Measurements from ENCODE around the gene MGST3. TPM values are rescaled to one million over a fixed set of nuclear protein-coding genes. Genes with fewer than 3 reads are reported as not detected.
"Not testable (repeated sequence)": the region's sequence is repeated elsewhere in the genome, so short reads cannot be mapped to it uniquely, and the experiment has no call there.

Gene MGST3
- total and polyA plus RNA-seq, 2 of the 13 experiments (the other 11 are each of a cell fraction or from before 2014, with no cell fraction given), result 59.7 to 61.2 TPM

DNA sequence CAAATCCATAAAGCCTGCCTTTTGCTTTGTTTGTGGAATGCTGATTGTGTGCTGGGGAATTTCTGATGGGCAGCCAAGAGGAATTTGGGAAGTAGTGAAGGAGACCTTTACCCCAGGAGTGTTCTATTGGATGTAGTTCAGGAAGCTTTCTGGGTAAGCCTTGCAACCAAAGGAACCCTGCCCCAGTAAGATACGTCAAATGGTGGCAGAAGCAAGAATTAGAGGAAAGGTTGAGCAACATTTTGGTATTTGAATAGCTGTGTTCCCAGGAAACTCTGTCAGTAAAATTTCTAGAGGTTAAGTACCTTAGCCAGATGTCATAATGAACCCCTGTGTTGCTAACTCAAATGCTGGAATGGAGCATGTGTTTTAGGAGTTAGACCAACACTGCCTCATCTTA lies 6.4 kb downstream of the MGST3 start:
- FAIRE-seq, result peak; percentile 23
- in situ Hi-C loops (cut with HindIII; ENCODE audit: extremely low pct_ligation_motif_present, low pct_unique_long_range_greater_than_20kb) (no loop called here), intact Hi-C loops (cut with micrococcal nuclease; ENCODE audit: unreplicated experiment) (no loop called here)
- DNase-seq (ENCODE audit: low spot score), result no peak
- Histone ChIP-seq H3K79me2 (ENCODE audit: insufficient read depth, low read length) (no peaks in the 10 kb centered on the region), H3K27ac (ENCODE audit: extremely low read length, insufficient read depth, low read length) (no peak overlapping the region), H2AFZ (ENCODE audit: low read length) (no peak overlapping the region), H3K9me3 (ENCODE audit: low read length) (no peaks in the 10 kb centered on the region), H4K20me1 (ENCODE audit: insufficient read depth, low read length) (no peaks in the 10 kb centered on the region), H3K4me2 (ENCODE audit: low read depth, low read length) (no peak overlapping the region), H3K27me3 (ENCODE audit: control insufficient read depth in 1 of 2, insufficient read depth in 2 of 2, low read length in 2 of 2) (no peaks in the 10 kb centered on the region), H3K36me3 (replicated peaks in 1 of 2; ENCODE audit: control insufficient read depth in 1 of 2, insufficient read depth in 2 of 2, low read length in 2 of 2) (no peaks in the 10 kb centered on the region; a peak in 1 of 5 replicates), H3K9ac (ENCODE audit: insufficient read depth, low read depth, low read length) (no peak overlapping the region), H3K4me1 (ENCODE audit: insufficient read depth, low read length) (peaks cover 25% of the 10 kb centered on the region), H3K4me3 (replicated peaks in 1 of 3; ENCODE audit: insufficient read depth in 1 of 3, low read depth in 2 of 3, low read length in 3 of 3) (no peak overlapping the region)
- 61% methylated on average over 1 of the region's 1 CpG for WGBS (ENCODE audit: low lambda C conversion rate)
- ChIA-PET CTCF (ENCODE audit: low intra/inter-chr PET ratio, low total read pairs) (no interaction called here), POLR2A (no interaction called here)
- TF ChIP-seq CEBPB (IDR thresholded peaks at IDR 0.05; ENCODE audit: borderline replicate concordance, low read depth, low read length), result peak; percentile 21; the same call in 1 of the 2 replicates
- TF ChIP-seq, protein P1, sequence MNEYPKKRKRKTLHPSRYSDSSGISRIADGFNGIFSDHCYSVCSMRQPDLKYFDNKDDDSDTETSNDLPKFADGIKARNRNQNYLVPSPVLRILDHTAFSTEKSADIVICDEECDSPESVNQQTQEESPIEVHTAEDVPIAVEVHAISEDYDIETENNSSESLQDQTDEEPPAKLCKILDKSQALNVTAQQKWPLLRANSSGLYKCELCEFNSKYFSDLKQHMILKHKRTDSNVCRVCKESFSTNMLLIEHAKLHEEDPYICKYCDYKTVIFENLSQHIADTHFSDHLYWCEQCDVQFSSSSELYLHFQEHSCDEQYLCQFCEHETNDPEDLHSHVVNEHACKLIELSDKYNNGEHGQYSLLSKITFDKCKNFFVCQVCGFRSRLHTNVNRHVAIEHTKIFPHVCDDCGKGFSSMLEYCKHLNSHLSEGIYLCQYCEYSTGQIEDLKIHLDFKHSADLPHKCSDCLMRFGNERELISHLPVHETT (CRISPR knock-in tag; conservative IDR thresholded peaks at IDR 0.05), result no peak
- no peak; the same call in 2 of the 3 replicates for ATAC-seq
- no TSS peak for BruUV-seq (replicated peaks)

DNA sequence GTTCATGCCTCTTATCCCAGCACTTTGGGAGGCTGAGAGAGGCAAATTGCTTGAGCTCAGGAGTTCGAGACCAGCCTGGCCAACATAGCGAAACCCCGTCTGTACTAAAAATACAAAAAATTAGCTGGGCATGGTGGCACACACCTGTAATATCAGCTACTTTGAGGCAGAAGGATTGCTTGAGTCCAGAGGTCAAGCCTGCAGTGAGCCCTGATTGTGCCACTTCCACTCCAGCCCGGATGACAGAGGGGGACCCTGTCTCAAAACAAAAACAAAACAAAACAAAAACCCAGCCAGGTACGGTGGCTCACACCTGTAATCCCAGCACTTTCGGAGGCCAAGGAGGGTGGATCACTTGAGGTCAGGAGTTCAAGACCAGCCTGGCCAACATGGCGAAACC lies 7.2 kb downstream of the MGST3 start:
- DNase-seq (ENCODE audit: low spot score); intact Hi-C loops (cut with micrococcal nuclease; ENCODE audit: unreplicated experiment): not testable (repeated sequence)

More for the DNA sequence above, 7.2 kb downstream of the MGST3 start:
- H3K36me3 ChIP-seq (replicated peaks in 1 of 2; ENCODE audit: control insufficient read depth in 1 of 2, insufficient read depth in 2 of 2, low read length in 2 of 2); FAIRE-seq; H3K27ac ChIP-seq (ENCODE audit: extremely low read length, insufficient read depth, low read length); CTCF ChIA-PET (ENCODE audit: low intra/inter-chr PET ratio, low total read pairs); H3K79me2 ChIP-seq (ENCODE audit: insufficient read depth, low read length); in situ Hi-C loops (cut with HindIII; ENCODE audit: extremely low pct_ligation_motif_present, low pct_unique_long_range_greater_than_20kb); BruUV-seq (replicated peaks); H3K9me3 ChIP-seq (ENCODE audit: low read length); ATAC-seq; H2AFZ ChIP-seq (ENCODE audit: low read length); POLR2A ChIA-PET; H3K27me3 ChIP-seq (ENCODE audit: control insufficient read depth in 1 of 2, insufficient read depth in 2 of 2, low read length in 2 of 2); H4K20me1 ChIP-seq (ENCODE audit: insufficient read depth, low read length); H3K9ac ChIP-seq (ENCODE audit: insufficient read depth, low read depth, low read length); H3K4me2 ChIP-seq (ENCODE audit: low read depth, low read length); H3K4me3 ChIP-seq (replicated peaks in 1 of 3; ENCODE audit: insufficient read depth in 1 of 3, low read depth in 2 of 3, low read length in 3 of 3): not testable (repeated sequence)
- 87% methylated on average over 7 of the region's 7 CpGs for WGBS (ENCODE audit: low lambda C conversion rate)
- H3K4me1 ChIP-seq (ENCODE audit: insufficient read depth, low read length), result peaks cover 18% of the 10 kb centered on the region
